T-helper 1 cell treated with Interleukin-12 subunit alpha and Interleukin-12 subunit beta and Interleukin-4 antibody, amounts not matched to agents 30 ng/mL and 1 ng/mL, for 36 hours (primary cell): ENCODE results near the gene WDFY4. TPM values are rescaled to one million over a fixed set of nuclear protein-coding genes. Genes with fewer than 3 reads are reported as not detected.
"Not testable (repeated sequence)": the region's sequence is repeated elsewhere in the genome, so short reads cannot be mapped to it uniquely, and the experiment has no call there.

Source experiments
- intact Hi-C: fragments of 100-400 bp; cut with micrococcal nuclease; formaldehyde crosslinking; loops from one replicate; pipeline ENCODE4 v1.15.1; 2024
- total RNA-seq: library from RNA; stranded (reverse); gene quantifications from 2 replicates; pipeline ENCODE4 v1.2.3, GENCODE V29; 2022

Gene WDFY4
- total RNA-seq = 0.10 and 0.29 TPM in 2 replicates

GRCh38 chr10:48684792-48685623 is at the start of gene WDFY4:
TSS of gene WDFY4 (plus strand) at chr10:48684873. CDS start at chr10:48709733, 24,860 bp downstream.
- intact Hi-C loops = no loop called here

GRCh38 chr10:48634984-48635557 is 49.6 kb upstream of the WDFY4 start:
- intact Hi-C loops = loop anchor here (1.0 kb wide), 1 partner anchor 27 kb away; no protein-coding TSS in a partner anchor

GRCh38 chr10:48636231-48636630 is 48.4 kb upstream of the WDFY4 start:
- intact Hi-C loops = no loop called here

- intact Hi-C loops = no loop called here
Observed at GRCh38 chr10:48636901-48637300, 47.8 kb upstream of the WDFY4 start.

GRCh38 chr10:48638158-48638557 is 46.5 kb upstream of the WDFY4 start:
- intact Hi-C loops = no loop called here

GRCh38 chr10:48638739-48639527 is 45.7 kb upstream of the WDFY4 start:
- intact Hi-C loops = no loop called here

- intact Hi-C loops = no loop called here
Observed at GRCh38 chr10:48639632-48640031, 45.0 kb upstream of the WDFY4 start.

- intact Hi-C loops = no loop called here
Observed at GRCh38 chr10:48640326-48640725, 44.3 kb upstream of the WDFY4 start.

DNA sequence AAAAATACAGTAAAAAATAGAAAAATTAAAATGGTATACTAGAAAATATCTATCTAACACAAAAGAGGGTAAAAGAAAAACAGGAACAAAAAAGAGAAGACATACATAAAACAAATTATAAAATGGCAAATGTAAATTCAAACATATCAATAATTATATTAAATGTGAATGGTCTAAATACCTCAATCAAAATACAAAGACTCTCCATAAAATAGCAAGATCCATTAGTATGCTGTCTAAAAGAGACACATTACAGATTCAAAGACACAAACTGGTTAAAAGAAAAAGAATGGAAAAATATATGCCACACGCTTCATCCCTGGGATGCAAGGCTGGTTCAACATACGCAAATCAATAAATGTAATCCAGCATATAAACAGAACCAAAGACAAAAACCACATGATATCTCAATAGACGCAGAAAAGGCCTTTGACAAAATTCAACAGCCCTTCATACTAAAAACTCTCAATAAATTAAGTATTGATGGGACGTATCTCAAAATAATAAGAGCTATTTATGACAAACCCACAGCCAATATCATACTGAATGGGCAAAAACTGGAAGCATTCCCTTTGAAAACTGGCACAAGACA is 43.5 kb upstream of the WDFY4 start:
- intact Hi-C loops = not testable (repeated sequence)

- intact Hi-C loops = no loop called here
Observed at GRCh38 chr10:48645600-48645999, 39.1 kb upstream of the WDFY4 start.

- intact Hi-C loops = not testable (repeated sequence)
Observed at GRCh38 chr10:48647073-48647472, 37.6 kb upstream of the WDFY4 start.

DNA sequence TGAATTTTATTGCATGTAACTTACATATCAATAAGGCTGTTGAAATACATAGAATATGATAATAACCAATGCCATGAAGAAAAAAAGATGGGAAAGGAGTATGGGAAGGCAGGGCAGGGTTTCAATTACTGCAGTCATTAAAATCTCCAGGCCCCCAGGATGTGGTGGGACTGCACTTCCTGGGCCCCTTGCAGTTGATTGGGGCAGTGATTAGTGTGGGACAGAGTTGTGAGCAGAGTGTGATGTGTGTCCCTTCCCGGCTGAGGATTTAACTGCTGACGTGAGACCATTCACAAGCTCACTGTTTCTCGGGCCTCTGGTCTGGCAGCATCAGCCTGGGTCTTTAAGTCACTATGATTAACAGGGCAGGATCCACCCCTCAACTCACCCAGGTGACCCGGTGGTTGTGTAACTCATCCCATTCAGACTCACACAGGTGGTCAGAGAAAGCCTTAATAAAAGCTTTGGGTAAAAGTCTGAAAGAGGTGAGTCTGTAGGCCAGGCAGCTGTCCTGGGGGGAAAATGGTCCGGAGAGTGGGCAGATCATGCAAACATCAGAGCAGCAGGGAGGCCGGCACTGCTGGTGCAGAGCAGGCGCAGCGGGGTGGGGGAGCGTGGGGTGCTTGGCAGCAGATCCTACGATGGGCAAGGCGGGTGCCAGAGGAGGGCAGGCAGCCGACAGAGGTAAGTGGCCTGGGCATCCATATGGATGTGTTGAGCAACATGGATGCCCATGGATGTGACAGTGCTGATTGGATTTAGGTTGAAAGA is 36.3 kb upstream of the WDFY4 start:
- intact Hi-C loops = no loop called here

DNA sequence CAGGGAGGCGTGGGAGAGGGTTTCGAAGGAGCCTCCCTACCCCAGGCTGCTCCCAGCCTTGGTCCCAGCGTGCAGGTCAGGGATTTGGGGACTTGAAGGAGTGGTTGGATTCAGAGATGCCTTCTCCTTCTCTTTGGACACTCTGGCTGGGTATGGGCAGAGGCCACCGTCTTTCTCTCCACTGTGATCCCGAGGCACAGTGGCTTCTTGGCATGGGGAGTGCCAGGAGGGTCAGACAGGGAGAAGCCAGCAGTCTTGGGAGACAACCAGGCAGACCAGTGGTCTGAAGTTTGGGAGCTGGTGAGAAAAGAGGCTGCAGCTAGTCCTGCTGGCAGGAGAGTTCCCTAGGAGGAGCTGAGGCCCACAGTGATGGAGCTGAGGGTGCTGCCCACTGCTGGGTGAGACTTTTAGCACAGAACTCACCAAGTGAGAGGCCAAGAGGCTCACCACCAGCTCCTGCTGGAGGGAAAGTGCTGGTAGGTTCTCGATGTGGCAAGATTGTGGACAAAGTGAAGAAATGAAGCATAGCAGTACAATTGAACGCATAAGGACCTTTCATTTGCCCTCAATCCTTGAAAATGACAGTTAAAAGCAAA is 35.2 kb upstream of the WDFY4 start:
- intact Hi-C loops = no loop called here

- intact Hi-C loops = no loop called here
Observed at GRCh38 chr10:48651293-48651692, 33.4 kb upstream of the WDFY4 start.

DNA sequence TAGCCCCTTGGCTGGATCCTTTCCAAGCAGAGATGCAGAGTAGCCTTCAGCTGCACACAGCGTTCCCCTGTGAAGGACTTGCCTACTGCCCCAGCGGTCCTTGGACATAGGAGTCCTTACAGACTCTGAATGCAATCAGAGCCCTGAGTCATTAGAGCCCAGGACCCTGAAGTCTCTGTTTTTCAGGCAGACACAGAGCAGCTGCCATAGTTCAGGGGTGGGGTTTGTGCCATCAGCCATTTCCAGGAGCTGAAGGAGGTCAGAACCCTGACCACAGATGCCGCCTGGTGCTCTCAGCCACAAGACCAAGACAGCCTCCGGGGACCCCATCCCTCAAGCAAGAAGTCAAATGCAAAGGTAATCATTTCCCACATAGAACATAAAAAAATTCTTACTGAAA is 32.8 kb upstream of the WDFY4 start:
- intact Hi-C loops = no loop called here

DNA sequence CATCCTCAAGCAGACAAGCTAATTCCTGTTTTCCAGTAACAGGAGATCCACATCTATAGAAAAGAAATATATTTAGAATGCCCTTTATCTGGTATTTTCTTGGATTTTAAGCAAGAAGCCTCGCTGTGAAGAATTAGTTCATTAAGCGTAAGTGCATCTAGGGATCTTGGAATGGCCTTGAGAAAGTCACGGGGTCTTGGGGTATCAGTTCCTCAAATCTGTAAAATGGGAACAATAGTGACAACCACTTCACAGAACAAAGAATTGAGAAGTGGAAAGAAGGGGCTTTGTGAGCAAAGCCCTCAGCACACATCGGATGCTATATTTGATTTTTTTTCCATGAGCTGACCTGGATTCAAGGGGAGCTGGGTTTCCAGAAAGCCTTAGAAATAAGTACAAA is 32.3 kb upstream of the WDFY4 start:
- intact Hi-C loops = no loop called here

GRCh38 chr10:48653347-48653746 is 31.3 kb upstream of the WDFY4 start:
- intact Hi-C loops = no loop called here

GRCh38 chr10:48653944-48654698 is 30.6 kb upstream of the WDFY4 start:
- intact Hi-C loops = no loop called here

- intact Hi-C loops = loop anchor here (1.0 to 5.0 kb wide), 7 partner anchors 47 to 1488 kb away; partner anchors contain the start of gene MAPK8
Observed at GRCh38 chr10:48655411-48656240, 29.0 kb upstream of the WDFY4 start.
